ENCODE data around the gene ZNF470.

Gene ZNF470

DNA sequence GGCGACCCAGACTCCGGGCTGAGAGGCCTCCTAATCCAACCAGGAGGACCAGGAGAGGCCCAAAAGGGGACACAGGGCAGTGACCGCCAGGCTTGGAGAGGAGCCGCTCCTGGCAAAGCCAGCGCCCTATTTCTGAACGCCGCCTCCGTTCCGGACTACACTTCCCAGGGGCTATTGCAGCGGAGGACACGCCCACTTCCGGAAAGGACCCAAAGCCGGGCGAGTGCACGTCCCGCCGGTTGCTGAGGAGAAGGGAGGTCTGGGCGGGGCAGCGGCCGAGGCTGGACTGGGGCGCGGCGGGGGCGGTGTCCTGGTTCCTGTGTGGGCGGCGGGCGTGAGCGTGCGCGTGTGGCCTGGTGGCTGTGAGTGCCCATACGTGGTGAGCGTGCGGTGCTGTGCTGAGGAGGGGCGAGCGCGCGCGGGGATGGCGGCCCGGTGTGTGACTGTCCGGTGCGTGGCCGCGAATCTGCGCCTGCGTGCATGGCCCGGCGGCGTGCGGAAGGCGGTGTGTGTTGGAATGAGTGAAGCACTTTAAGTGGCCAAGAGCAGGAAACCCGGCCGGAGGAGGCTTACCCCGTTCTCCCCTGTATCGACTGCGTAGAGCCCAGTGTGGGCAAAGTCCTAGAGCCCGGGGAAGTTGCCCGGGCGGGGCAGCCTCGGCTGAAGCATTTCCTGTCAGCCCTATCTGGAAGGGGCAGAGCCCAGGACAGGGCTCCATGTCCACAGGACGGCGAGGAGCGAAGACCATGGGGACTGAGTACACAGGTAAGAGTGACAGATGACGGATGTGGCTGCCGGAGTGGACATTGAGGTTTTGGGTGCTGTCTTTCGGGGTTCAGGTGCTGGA, at the start of gene ZNF470:
Gene ZNF470, plus strand, starts transcription at position 195 of the 847 bp plus-strand sequence. CDS start 2,844 bp downstream, outside the sequence.
- DNase-seq (ENCODE audit: low spot score), result peak; percentile 96

DNA sequence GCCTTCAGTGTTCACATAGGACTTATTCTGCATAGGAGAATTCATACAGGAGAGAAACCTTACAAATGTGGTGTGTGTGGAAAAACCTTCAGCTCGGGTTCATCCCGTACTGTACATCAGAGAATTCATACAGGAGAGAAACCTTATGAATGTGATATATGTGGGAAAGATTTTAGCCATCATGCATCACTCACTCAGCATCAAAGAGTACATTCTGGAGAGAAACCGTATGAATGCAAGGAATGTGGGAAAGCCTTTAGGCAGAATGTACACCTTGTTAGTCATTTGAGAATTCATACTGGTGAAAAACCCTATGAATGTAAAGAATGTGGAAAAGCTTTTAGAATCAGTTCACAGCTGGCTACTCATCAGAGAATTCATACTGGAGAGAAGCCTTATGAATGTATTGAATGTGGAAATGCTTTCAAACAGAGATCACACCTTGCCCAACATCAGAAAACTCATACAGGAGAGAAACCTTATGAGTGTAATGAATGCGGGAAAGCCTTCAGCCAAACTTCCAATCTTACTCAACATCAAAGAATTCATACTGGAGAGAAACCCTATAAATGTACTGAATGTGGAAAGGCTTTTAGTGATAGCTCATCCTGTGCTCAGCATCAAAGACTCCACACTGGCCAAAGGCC, 41.9 kb upstream of the ZNF470 start:
- DNase-seq (ENCODE audit: low spot score), result no peak

DNA sequence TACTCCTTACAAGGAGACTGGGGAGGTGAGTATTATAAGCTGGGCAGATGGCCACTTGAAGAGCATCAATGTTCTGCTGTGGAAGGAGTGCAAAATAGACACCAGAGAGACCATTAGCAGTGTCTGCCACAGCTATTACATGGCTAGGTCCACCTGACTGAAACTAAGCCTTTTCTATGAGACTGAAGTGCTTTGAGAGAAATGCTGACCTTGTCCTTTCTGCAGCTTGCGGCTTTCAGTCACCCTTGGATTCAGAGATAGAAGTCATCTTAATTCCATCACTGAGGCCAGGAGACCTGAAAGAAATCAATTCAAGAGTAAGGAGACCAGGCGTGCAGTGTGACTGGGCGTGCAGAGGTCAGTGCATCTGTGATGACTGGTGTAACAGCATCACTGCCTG, 29.8 kb upstream of the ZNF470 start:
- DNase-seq (ENCODE audit: low spot score), result no peak

DNA sequence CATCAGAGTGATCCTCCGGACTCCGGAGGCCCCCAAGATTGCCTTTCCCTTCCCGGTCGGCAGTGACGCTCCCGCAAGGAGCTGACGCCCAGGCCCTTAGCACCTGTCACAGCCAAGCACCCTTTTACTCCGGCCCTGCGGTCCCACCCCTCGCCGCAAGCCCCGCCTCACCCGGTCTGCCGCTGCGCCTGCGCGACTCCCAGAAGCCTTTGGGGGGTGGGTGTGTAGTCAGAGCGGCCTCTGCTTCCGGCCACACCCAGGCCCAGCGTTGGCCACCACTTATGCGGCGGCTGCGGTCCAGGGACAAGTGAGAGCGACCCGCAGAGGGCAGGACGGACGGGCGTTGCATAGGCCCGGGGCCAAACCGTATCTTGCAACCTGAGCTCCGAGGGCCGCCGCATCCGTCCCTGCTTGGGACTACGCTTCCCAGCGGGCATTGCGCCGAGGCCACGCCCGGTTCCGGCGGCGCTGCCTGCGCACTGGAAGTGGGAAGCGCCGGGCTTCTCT, 29.0 kb upstream of the ZNF470 start:
- peak; percentile 91 for DNase-seq (ENCODE audit: low spot score)

DNA sequence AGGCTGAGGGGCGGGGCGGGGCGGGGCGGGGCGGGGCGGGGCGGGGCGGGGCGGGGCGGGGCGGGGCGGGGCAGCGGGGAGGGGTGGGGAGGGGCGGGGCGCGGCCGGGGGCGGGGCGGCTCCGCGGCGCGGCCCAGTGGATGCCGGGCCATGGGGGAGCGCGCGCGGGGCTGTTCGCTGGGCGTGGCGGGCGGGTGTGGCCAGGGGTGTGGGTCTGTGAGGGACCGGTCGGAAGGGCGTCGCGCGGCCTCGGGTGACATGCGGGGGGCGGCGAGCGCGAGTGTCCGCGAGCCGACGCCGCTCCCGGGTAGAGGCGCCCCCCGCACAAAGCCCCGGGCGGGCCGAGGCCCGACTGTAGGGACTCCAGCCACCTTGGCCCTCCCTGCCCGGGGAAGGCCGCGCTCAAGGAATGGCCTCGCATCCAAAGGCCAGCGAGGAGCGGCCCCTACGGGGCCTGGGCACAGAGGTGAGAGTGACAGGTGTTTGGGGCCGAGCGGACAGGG, 28.5 kb upstream of the ZNF470 start, which contains the start of gene ZFP28:
Gene ZFP28, plus strand, starts transcription at position 188 of the 503 bp plus-strand sequence. Its CDS starts 71 bp downstream, at position 259.
- DNase-seq (ENCODE audit: low spot score), result peak; percentile 83

DNA sequence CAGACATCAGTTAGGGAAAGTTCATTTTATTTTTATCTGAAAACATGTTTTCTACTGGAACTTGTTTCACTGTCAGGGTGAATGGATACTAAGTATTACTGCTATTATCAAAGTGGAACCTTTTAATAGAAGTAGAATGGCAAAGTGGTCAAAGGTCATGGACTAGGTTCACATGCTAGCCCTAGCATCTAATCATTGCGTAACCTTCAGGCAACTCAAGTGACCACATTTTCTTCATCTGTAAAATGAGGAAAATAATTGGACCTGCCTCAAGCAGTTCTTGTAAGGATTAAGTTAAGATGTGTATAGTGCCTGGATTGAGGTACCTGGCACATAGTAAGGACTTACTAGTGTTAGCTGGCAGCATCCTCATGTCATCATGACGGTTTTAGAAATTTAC, 23.5 kb upstream of the ZNF470 start:
- no peak for DNase-seq (ENCODE audit: low spot score)

DNA sequence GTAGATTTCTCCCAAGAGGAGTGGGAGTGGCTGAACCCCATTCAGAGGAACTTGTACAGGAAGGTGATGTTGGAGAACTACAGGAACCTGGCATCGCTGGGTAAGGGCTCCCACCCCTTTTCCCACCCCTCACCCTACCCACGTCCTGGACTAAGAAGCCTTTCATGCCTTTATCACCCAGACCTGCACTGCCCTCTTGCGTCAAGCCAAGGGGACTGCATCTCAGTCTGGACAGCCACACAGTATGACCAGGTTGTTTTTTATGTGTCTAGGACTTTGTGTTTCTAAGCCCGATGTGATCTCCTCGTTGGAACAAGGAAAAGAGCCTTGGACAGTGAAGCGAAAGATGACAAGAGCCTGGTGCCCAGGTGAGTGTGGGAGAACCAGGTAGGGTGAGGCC, 19.7 kb upstream of the ZNF470 start:
- DNase-seq (ENCODE audit: low spot score), result no peak

DNA sequence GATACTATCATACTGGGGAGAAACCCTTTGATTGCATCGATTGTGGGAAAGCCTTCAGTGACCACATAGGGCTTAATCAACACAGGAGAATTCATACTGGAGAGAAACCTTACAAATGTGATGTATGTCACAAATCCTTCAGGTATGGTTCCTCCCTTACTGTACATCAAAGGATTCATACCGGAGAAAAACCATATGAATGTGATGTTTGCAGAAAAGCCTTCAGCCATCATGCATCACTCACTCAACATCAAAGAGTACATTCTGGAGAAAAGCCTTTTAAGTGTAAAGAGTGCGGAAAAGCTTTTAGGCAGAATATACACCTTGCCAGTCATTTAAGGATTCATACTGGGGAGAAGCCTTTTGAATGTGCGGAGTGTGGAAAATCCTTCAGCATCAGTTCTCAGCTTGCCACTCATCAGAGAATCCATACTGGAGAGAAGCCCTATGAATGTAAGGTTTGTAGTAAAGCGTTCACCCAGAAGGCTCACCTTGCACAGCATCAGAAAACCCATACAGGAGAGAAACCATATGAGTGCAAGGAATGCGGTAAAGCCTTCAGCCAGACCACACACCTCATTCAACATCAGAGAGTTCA, 12.9 kb upstream of the ZNF470 start:
- no peak for DNase-seq (ENCODE audit: low spot score)

DNA sequence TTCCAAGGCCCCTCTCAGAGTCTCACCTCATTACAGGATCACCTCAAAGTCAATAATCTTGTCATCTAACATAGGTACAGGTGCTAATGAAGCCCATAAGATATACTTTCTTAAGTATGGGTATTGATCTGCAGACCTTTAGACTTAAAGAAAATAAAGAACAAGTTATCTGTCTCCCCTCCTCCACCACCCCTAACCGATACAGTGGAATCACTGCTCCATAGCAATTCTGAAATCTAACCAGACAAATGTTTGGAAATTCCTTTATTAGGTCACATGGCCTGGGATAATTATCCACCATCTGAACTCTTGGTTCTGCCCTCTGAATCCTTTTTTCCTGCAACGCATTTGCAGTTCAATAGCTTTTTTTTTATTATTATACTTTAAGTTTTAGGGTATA, 4.5 kb upstream of the ZNF470 start:
- no peak for DNase-seq (ENCODE audit: low spot score)

DNA sequence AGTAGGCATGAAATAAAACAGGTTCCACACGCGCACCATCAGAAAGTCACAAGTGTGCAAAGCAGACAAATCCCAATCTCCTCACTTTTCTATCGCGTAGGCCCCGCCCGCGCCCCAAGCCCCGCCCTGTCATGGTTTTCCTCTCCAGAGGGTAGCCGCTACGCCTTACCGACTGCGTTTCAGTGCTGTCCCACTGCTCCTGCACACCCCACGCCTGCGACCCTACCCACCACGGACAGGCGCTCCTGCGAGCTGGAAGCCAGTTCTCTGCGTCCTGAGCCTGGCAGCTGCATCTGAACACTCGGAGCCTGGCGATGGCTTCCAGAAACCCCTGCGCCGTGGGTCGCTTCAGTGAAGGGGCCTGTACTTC, 379 bp upstream of the ZNF470 start:
- peak; percentile 46 for DNase-seq (ENCODE audit: low spot score)

DNA sequence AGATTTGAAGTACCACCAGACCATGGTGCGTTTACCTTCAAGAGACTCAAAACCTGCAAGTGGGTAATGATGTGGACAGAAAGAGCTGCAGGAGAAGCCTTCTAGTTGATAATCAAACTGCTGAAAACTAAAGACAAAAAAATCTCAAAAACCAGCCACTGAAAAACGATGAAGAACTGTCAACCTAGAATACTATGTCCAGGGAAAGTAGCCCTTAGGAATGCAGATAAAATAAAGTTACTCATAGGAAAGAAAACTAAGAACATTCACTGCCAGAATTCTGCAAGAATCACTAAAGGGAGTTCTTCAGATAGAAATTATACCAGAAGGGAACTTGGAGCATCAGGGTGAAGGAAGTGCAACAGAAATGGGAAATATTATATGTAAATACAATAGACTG, 5.3 kb downstream of the ZNF470 start:
- DNase-seq (ENCODE audit: low spot score), result no peak

DNA sequence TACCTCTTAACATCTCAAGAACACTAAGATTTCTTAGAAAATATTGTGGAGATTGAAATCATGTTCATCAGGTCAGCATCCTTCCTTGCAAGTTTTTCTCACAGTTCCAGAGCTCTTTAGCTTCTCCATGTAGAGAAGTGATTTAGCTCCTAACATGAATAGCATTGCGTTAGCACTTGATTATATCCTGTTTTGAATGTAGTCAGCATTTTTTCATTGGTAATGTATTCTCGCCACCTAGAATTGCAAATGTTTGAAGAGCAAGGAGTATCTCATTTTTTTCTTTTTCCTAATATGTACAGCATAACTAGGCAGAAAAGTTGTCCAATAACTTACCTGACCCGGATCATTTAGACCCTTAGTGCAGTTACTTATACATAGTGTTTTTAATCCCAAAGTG, 6.6 kb downstream of the ZNF470 start:
- no peak for DNase-seq (ENCODE audit: low spot score)

DNA sequence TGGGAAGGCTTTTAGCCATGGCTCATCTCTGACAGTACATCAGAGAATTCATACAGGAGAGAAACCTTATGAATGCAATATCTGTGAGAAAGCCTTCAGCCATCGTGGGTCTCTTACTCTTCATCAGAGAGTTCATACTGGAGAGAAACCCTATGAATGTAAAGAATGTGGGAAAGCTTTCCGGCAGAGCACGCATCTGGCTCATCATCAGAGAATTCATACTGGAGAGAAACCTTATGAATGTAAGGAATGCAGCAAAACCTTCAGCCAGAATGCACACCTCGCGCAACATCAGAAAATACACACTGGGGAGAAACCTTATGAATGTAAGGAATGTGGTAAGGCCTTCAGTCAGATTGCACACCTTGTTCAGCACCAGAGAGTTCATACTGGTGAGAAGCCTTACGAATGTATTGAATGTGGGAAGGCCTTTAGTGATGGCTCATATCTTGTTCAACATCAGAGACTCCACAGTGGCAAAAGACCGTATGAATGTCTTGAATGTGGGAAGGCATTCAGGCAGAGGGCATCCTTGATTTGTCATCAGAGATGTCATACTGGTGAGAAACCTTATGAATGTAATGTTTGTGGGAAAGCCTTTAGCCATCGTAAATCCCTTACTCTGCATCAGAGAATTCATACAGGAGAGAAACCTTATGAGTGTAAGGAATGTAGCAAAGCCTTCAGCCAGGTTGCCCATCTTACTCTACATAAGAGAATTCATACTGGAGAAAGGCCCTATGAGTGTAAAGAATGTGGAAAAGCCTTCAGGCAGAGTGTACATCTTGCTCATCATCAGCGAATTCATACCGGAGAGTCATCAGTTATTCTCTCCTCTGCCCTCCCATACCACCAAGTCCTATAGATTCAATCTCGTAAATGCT, 10.7 kb downstream of the ZNF470 start:
- no peak for DNase-seq (ENCODE audit: low spot score)

DNA sequence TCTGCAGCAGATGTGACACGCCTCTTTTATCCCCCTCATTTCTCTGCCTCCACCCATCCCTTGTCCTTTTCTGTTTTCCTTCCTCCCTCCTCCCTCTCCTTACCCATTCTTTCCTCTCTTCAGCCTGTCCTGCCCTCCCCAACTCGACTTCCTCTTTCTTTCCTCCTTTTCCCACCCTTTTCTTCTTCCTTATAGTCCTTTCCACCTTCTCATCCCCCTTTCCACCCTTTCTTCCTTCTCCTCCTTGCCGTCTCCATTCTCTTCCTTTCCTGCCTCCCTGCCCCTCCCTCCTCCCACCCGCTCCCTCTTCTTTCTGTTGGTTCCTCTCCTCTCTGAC, 27.1 kb downstream of the ZNF470 start:
- DNase-seq (ENCODE audit: low spot score), result no peak

DNA sequence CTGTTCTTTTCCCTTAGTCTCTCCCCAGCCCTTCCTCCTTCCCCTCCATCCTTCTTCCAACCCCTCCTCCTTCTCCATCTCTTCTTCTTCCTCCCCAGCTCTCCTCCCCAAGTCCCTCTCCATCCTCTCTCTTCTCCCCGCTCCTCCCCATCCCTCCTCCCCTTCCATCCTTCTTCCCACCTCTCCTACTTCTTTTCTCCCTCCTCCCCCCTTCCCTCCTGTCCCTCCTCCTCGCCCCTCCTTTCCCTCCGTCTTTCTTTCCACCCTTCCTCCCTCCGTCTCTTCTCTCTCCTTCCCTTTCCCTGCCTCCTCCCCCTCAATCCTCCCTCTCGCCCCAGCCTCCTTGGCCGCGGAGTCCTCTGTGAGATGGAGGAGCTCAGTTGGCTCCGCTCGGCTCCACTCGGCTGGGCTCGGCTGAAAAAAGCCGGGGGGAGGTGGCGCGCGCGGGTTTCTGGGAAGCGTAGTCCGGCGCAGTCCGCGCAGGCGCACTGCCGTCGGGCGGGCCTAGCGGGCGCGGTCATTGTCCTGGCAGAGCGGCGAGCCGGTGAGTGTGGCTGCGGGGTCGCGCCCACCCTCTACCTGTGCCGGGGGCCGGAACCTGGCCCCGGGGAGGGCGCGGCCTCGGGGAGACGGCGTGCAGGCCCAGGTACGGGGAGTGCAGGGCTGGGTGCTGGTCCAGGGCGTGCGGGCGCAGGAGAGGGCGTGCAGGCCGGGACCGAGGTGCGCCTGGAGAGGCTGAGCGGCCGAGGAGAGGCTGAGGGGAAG, 27.7 kb downstream of the ZNF470 start, which contains the start of gene ZNF71:
Gene ZNF71, plus strand, starts transcription at position 520 of the 765 bp plus-strand sequence. CDS start 6,257 bp downstream, outside the sequence.
- peak; percentile 99 for DNase-seq (ENCODE audit: low spot score)

DNA sequence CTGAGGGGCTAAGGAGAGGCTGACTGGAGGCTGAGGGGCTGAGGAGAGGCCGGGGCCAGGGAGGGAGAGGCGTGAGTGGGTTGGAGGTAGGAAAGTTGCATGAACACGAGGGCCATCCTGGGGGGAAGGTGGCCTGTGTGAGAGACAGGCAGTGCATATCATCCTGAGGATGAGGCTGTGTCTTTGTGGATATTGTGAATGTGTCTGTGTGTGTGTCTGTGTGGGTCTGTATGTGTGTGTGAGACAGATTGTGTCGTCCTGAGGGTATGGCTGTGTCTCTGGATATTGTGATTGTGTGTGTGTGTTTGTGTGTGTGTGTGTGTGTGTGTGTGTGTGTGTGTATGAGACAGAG, 28.3 kb downstream of the ZNF470 start:
- no peak for DNase-seq (ENCODE audit: low spot score)

DNA sequence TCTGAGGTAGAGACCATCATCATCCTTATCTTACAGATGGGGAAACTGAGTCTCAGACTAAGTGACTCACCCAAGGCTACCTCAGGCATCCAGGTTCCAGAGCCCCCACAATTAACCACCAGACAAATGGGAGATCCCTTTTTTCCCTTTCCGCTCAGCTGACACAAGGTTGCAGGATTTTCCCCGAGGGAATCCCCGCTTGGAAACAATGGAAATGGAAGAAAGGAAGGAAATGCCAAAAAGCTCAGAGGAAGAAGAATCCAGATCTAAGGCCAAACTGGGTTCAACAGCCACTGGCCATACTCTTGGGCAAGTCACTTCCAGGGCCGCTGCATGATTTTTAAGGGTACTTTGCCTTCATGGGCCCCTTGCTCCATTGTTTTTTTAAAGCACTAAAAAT, 29.4 kb downstream of the ZNF470 start:
- no peak for DNase-seq (ENCODE audit: low spot score)

DNA sequence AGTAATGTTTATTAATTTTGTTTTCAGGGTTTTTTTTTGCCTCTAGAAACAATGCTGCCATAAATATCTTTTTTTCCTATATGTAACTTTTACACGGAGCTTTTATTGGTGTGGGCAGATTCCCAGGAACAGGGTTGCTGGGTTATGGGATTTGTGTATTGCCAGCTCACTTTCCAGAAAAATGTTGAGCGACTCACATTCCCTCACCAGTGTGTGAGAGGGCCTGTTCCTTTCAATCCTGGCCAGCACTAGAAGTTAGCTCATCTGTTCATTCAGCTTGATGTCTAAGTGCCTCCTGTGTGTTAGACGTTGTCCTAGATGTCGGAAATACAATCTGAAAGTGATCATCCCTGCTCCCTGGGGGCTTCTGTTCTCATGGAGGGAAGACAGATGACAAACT, 30.4 kb downstream of the ZNF470 start:
- DNase-seq (ENCODE audit: low spot score), result no peak

DNA sequence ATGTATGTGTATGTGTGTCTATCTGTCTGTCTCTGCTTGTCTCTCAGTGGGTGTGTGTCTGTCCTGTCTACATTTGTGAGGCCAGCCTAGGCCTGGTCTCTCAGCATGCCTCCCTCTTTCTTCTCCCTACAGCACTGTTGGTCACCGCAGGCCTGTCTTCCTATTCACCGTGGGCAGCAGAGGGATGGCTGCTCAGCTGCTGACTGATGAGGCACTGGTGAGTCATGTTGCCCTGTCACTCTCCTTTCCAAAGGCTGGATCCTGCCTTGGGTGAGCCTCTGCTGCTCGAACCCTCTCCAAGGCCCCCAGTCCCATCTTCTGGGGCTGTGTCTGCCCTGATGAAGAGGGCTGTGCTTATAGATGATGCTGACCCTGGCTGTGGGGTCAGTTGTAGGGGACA, 34.1 kb downstream of the ZNF470 start:
- no peak for DNase-seq (ENCODE audit: low spot score)

DNA sequence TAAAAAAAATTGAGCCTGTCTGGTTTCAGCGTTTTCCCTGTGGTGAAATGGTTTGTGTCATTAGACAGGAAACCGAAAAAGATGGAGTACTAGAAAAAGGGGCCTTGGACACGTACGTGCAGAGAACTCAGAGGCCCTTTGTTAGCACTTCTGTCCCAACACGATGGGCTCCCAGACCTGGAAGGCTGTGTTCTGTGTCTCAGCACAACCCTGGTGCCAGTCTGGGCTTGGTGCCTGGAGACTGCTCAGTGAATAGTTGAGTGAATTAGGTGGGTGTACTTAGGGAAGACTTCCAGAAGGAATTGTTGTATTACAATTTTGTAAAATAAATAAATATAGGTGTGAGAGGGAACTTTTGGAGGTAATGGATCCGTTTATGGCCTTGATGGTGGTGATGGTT, 36.6 kb downstream of the ZNF470 start:
- DNase-seq (ENCODE audit: low spot score), result no peak
